GM15510 (cell line): ENCODE measurements around the gene AMOTL1.

ENCODE experiments used
- POLR2A ChIP-seq: IDR thresholded peaks from 3 replicates; pipeline ENCODE4 v1.6.1; 2011; ENCODE audit warnings: borderline replicate concordance; ENCODE audit not compliant: insufficient read length; ENCODE audit errors: extremely low read depth

The AMOTL1 gene

GRCh38 chr11:94734563-94735275 is 33.4 kb upstream of the AMOTL1 start:
- TF ChIP-seq POLR2A, result no peak

GRCh38 chr11:94735907-94736306 is 32.2 kb upstream of the AMOTL1 start:
- no peak for TF ChIP-seq POLR2A

GRCh38 chr11:94737171-94737611 is 31.0 kb upstream of the AMOTL1 start:
- no peak for TF ChIP-seq POLR2A

GRCh38 chr11:94738746-94739145 is 29.4 kb upstream of the AMOTL1 start:
- TF ChIP-seq POLR2A, result no peak

GRCh38 chr11:94739331-94739730 is 28.8 kb upstream of the AMOTL1 start:
- no peak for TF ChIP-seq POLR2A

- no peak for TF ChIP-seq POLR2A
These were observed 27.8 kb upstream of the AMOTL1 start for GRCh38 chr11:94740083-94741021.

GRCh38 chr11:94741022-94741679 is 27.0 kb upstream of the AMOTL1 start:
- TF ChIP-seq POLR2A, result no peak

- no peak for TF ChIP-seq POLR2A
These were observed 25.5 kb upstream of the AMOTL1 start for GRCh38 chr11:94742665-94743064.

GRCh38 chr11:94746721-94747120 is 21.4 kb upstream of the AMOTL1 start:
- TF ChIP-seq POLR2A, result no peak

- no peak for TF ChIP-seq POLR2A
These were observed 21.0 kb upstream of the AMOTL1 start for GRCh38 chr11:94747146-94747545.

GRCh38 chr11:94747601-94748041 is 20.5 kb upstream of the AMOTL1 start:
- TF ChIP-seq POLR2A, result no peak

GRCh38 chr11:94749369-94749768 is 18.8 kb upstream of the AMOTL1 start:
- no peak for TF ChIP-seq POLR2A

- TF ChIP-seq POLR2A, result no peak
These were observed 17.6 kb upstream of the AMOTL1 start for GRCh38 chr11:94750319-94751217.

- no peak for TF ChIP-seq POLR2A
These were observed 16.9 kb upstream of the AMOTL1 start for GRCh38 chr11:94751218-94751609.
